ENCODE data around the gene NFYB. TPM values are rescaled to one million over a fixed set of nuclear protein-coding genes. Genes with fewer than 3 reads are reported as not detected.
"Not testable (repeated sequence)": the region's sequence is repeated elsewhere in the genome, so short reads cannot be mapped to it uniquely, and the experiment has no call there.

Gene NFYB
- total RNA-seq, 1 experiment from 2014 or later: 25.8 TPM

GRCh38 chr12:104115587-104115975 is 22.4 kb downstream of the NFYB start:
- no peak for DNase-seq (ENCODE audit: low spot score)

GRCh38 chr12:104114834-104115586 is 23.0 kb downstream of the NFYB start:
- DNase-seq (ENCODE audit: low spot score): not testable (repeated sequence)

- no peak for DNase-seq (ENCODE audit: low spot score)
Observed at GRCh38 chr12:104109446-104110271, 28.4 kb downstream of the NFYB start.

- DNase-seq (ENCODE audit: low spot score): peak; percentile 72
Observed at GRCh38 chr12:104108755-104109445, 29.1 kb downstream of the NFYB start.

- DNase-seq (ENCODE audit: low spot score): no peak
Observed at GRCh38 chr12:104106965-104107364, 31.0 kb downstream of the NFYB start.

- no peak for DNase-seq (ENCODE audit: low spot score)
Observed at GRCh38 chr12:104105461-104105860, 32.5 kb downstream of the NFYB start.

- DNase-seq (ENCODE audit: low spot score): no peak
Observed at GRCh38 chr12:104097954-104098353, 40.1 kb downstream of the NFYB start.

GRCh38 chr12:104095289-104095688 is 42.7 kb downstream of the NFYB start:
- DNase-seq (ENCODE audit: low spot score): no peak

- DNase-seq (ENCODE audit: low spot score): no peak
Observed at GRCh38 chr12:104094284-104094683, 43.7 kb downstream of the NFYB start.

- no peak for DNase-seq (ENCODE audit: low spot score)
Observed at GRCh38 chr12:104091136-104091535, 46.9 kb downstream of the NFYB start.

GRCh38 chr12:104090685-104091084 is 47.3 kb downstream of the NFYB start:
- no peak for DNase-seq (ENCODE audit: low spot score)

GRCh38 chr12:104083769-104084475 is 54.1 kb downstream of the NFYB start:
- DNase-seq (ENCODE audit: low spot score): no peak

- DNase-seq (ENCODE audit: low spot score): no peak
Observed at GRCh38 chr12:104080764-104081163, 57.2 kb downstream of the NFYB start.

- DNase-seq (ENCODE audit: low spot score): no peak
Observed at GRCh38 chr12:104079024-104079423, 59.0 kb downstream of the NFYB start.

- no peak for DNase-seq (ENCODE audit: low spot score)
Observed at GRCh38 chr12:104073699-104074098, 64.3 kb downstream of the NFYB start.

- no peak for DNase-seq (ENCODE audit: low spot score)
Observed at GRCh38 chr12:104072099-104072498, 65.9 kb downstream of the NFYB start.

Other genes starting within 250 kb of the NFYB start
- 507 and 561 TPM in 2 replicates for gene HSP90B1, start 207.8 kb downstream of the NFYB start, total RNA-seq (2014; rRNA removed; shearing (Covaris generic))
- 34.2 and 39.0 TPM in 2 replicates for gene TDG, start 172.3 kb downstream of the NFYB start, total RNA-seq (2014; rRNA removed; shearing (Covaris generic))
- gene GLT8D2, start 88.0 kb downstream of the NFYB start, total RNA-seq (2014; rRNA removed; shearing (Covaris generic)): 25.3 and 39.7 TPM in 2 replicates
- gene HCFC2, start 73.7 kb downstream of the NFYB start, total RNA-seq (2014; rRNA removed; shearing (Covaris generic)): 6.7 and 7.1 TPM in 2 replicates
- 678 and 701 TPM in 2 replicates for gene TXNRD1, start 77.6 kb upstream of the NFYB start, total RNA-seq (2014; rRNA removed; shearing (Covaris generic))
- 0.66 and 1.2 TPM in 2 replicates for gene EID3, start 165.5 kb upstream of the NFYB start, total RNA-seq (2014; rRNA removed; shearing (Covaris generic))

All from H4 (cell line).